H1 (cell line): ENCODE results near the gene RYR3. TPM values are rescaled to one million over a fixed set of nuclear protein-coding genes. Genes with fewer than 3 reads are reported as not detected.

ENCODE experiments used
- CTCF ChIA-PET: fragments of 300-600 bp; sonication (Branson Sonifier 250); formaldehyde crosslinking; loops from one replicate; lab custom pipeline; 2021; ENCODE audit not compliant: partially characterized antibody; lab: Charles Lee
- POLR2A ChIA-PET: fragments of 300-600 bp; sonication (Branson Sonifier 250); formaldehyde crosslinking; loops from one replicate; lab custom pipeline; 2021; ENCODE audit warnings: inconsistent platforms; ENCODE audit not compliant: partially characterized antibody; lab: Charles Lee
- DNase-seq, 2 experiments: peaks; one replicate each; pipeline versions ENCODE4 v3.0.0 to v3.0.0-alpha.2; 2010 to 2022; ENCODE audit warnings: low spot score in 2 of 2, low read depth in 1 of 2, mixed read lengths in 1 of 2
- FAIRE-seq: peaks from 2 replicates; lab custom pipeline; 2011; peaks lifted over from hg19 to GRCh38; lab: Jason Lieb, UNC
- H2AFZ ChIP-seq: 2 replicates; pipeline ENCODE4 v1.8.1; 2012; ENCODE audit warnings: low read length, inconsistent platforms
- H2AK5ac ChIP-seq: 2 replicates; pipeline ENCODE4 v1.6.1; 2013; ENCODE audit warnings: low read depth, low read length
- H2BK120ac ChIP-seq: replicated peaks from 2 replicates; pipeline ENCODE3; 2013; ENCODE audit warnings: low read depth, low read length, inconsistent platforms
- H2BK12ac ChIP-seq: 2 replicates; pipeline ENCODE4 v1.6.1; 2013; ENCODE audit warnings: low read depth, low read length
- H2BK15ac ChIP-seq: 2 replicates; pipeline ENCODE4 v1.6.1; 2013; ENCODE audit warnings: low read length
- H2BK20ac ChIP-seq: 2 replicates; pipeline ENCODE4 v1.6.1; 2013; ENCODE audit warnings: low read length
- H2BK5ac ChIP-seq: 2 replicates; pipeline ENCODE4 v1.6.1; 2013; ENCODE audit warnings: low read depth, low read length
- H3K14ac ChIP-seq: 2 replicates; pipeline ENCODE4 v1.6.1; 2013; ENCODE audit warnings: inconsistent platforms; ENCODE audit not compliant: insufficient read length
- H3K18ac ChIP-seq: 2 replicates; pipeline ENCODE4 v1.6.1; 2013; ENCODE audit warnings: low read length; ENCODE audit errors: extremely low read depth
- H3K23ac ChIP-seq: 2 replicates; pipeline ENCODE4 v1.6.1; 2013; ENCODE audit warnings: inconsistent platforms; ENCODE audit not compliant: insufficient read length
- H3K23me2 ChIP-seq: 2 replicates; pipeline ENCODE4 v1.6.1; 2013; ENCODE audit warnings: low read depth, low read length
- H3K27ac ChIP-seq: 2 replicates; pipeline ENCODE4 v1.6.1; 2011; ENCODE audit warnings: low read depth, low read length, inconsistent platforms
- H3K27me3 ChIP-seq, 4 experiments: replicated peaks in 1 of 4; 1 replicate in 1 of 4; 2 replicates in 3 of 4; pipeline versions ENCODE4 v1.6.1 to v1.8.1; 2011 to 2013; ENCODE audit warnings: low read length in 3 of 4, mild to moderate bottlenecking in 3 of 4, inconsistent platforms in 2 of 4, mixed read lengths in 2 of 4, moderate library complexity in 1 of 4; ENCODE audit not compliant: control insufficient read depth in 3 of 4, insufficient read depth in 3 of 4; ENCODE audit errors: extremely low read depth in 1 of 4
- H3K36me3 ChIP-seq, 4 experiments: 2 replicates each; pipeline versions ENCODE4 v1.6.1 to v1.8.1; 2011 to 2013; ENCODE audit warnings: mild to moderate bottlenecking in 4 of 4, low read length in 3 of 4, moderate library complexity in 2 of 4, control low read depth in 1 of 4, inconsistent platforms in 1 of 4; ENCODE audit not compliant: insufficient read depth in 4 of 4, control insufficient read depth in 2 of 4
- H3K4ac ChIP-seq: replicated peaks from 2 replicates; pipeline ENCODE3; 2013; ENCODE audit warnings: low read length, low read depth, mixed read lengths, inconsistent platforms; ENCODE audit not compliant: insufficient read length
- H3K4me1 ChIP-seq, 4 experiments: replicated peaks in 1 of 4; 1 replicate in 1 of 4; 2 replicates in 3 of 4; pipeline versions ENCODE4 v1.6.1 to v1.8.1; 2011 to 2013; ENCODE audit warnings: low read length in 3 of 4, inconsistent platforms in 2 of 4, mixed read lengths in 1 of 4; ENCODE audit not compliant: insufficient read depth in 4 of 4, control insufficient read depth in 3 of 4
- H3K4me2 ChIP-seq, 2 experiments: 2 replicates each; pipeline versions ENCODE4 v1.6.1 to v1.8.1; 2011 to 2013; ENCODE audit warnings: low read depth in 2 of 2, low read length in 2 of 2, control low read depth in 1 of 2, inconsistent platforms in 1 of 2, mild to moderate bottlenecking in 1 of 2; ENCODE audit not compliant: insufficient read depth in 1 of 2
- H3K4me3 ChIP-seq, 4 experiments: fragments of 200-600, 300-600 bp in 1 of 4; sonication (generic), shearing (Covaris generic), sonication (Bioruptor Twin) in 1 of 4; 2 replicates each; pipeline versions ENCODE4 v1.5.1 to v1.8.1; 2011 to 2016; ENCODE audit warnings: low read length in 4 of 4, low read depth in 3 of 4, control low read depth in 2 of 4, inconsistent platforms in 2 of 4, mild to moderate bottlenecking in 2 of 4, mixed read lengths in 1 of 4, moderate library complexity in 1 of 4; ENCODE audit not compliant: insufficient read depth in 2 of 4; ENCODE audit errors: extremely low read depth in 1 of 4
- H3K56ac ChIP-seq: replicated peaks from 2 replicates; pipeline ENCODE3; 2013; ENCODE audit warnings: low read depth, mild to moderate bottlenecking, mixed read lengths, low read length, inconsistent platforms; ENCODE audit not compliant: insufficient read length
- H3K79me1 ChIP-seq: 2 replicates; pipeline ENCODE4 v1.6.1; 2013; ENCODE audit warnings: low read depth, low read length, control low read depth
- H3K79me2 ChIP-seq, 2 experiments: 2 replicates each; pipeline versions ENCODE4 v1.6.1 to v1.8.1; 2012 to 2013; ENCODE audit warnings: low read length in 2 of 2, mild to moderate bottlenecking in 2 of 2, inconsistent platforms in 1 of 2; ENCODE audit not compliant: insufficient read depth in 2 of 2, control insufficient read depth in 1 of 2
- H3K9ac ChIP-seq, 4 experiments: replicated peaks in 1 of 4; 1 replicate in 1 of 4; 2 replicates in 3 of 4; pipeline versions ENCODE4 v1.6.1 to v1.8.1; 2011 to 2013; ENCODE audit warnings: low read depth in 3 of 4, low read length in 3 of 4, control low read depth in 2 of 4, mild to moderate bottlenecking in 2 of 4, moderate library complexity in 2 of 4, inconsistent platforms in 1 of 4; ENCODE audit errors: extremely low read depth in 1 of 4
- H3K9me3 ChIP-seq, 2 experiments: 2 replicates each; pipeline versions ENCODE4 v1.6.1 to v1.8.1; 2012 to 2013; ENCODE audit warnings: mild to moderate bottlenecking in 2 of 2, moderate library complexity in 2 of 2, control low read depth in 1 of 2, inconsistent platforms in 1 of 2, low read depth in 1 of 2, low read length in 1 of 2, mixed read lengths in 1 of 2; ENCODE audit not compliant: insufficient read depth in 2 of 2
- H4K20me1 ChIP-seq, 2 experiments: replicated peaks in 1 of 2; 2 replicates each; pipeline versions ENCODE3 to v1.8.1; 2011 to 2013; ENCODE audit warnings: inconsistent platforms in 2 of 2, low read length in 2 of 2, mild to moderate bottlenecking in 1 of 2; ENCODE audit not compliant: insufficient read depth in 2 of 2, control insufficient read depth in 1 of 2
- H4K5ac ChIP-seq: 2 replicates; pipeline ENCODE4 v1.6.1; 2013; ENCODE audit warnings: low read length, low read depth, mixed read lengths, inconsistent platforms; ENCODE audit not compliant: insufficient read length
- H4K8ac ChIP-seq: 2 replicates; pipeline ENCODE4 v1.8.0; 2013; ENCODE audit warnings: mild to moderate bottlenecking, moderate library complexity, low read length, inconsistent platforms; ENCODE audit not compliant: insufficient read depth; ENCODE audit errors: extremely low read depth
- H4K91ac ChIP-seq: replicated peaks from 2 replicates; pipeline ENCODE3; 2013; ENCODE audit warnings: low read length, mixed read lengths, inconsistent platforms; ENCODE audit not compliant: insufficient read length
- FOSL1 ChIP-seq: IDR thresholded peaks from 2 replicates; pipeline ENCODE4 v1.6.1; 2011; ENCODE audit warnings: mild to moderate bottlenecking, low read depth, low read length, moderate library complexity; ENCODE audit not compliant: insufficient read depth
- RAD21 ChIP-seq, 2 experiments: IDR thresholded peaks in 1 of 2; conservative IDR thresholded peaks in 1 of 2; 2 replicates each; pipeline ENCODE4 v1.6.1; 2011; ENCODE audit warnings: low read depth in 2 of 2, low read length in 2 of 2, improper control_type of control experiment in 1 of 2, inconsistent platforms in 1 of 2, mild to moderate bottlenecking in 1 of 2, moderate library complexity in 1 of 2
- polyA plus RNA-seq, 7 experiments: library from polyadenylated mRNA; depleted of rRNA in 3 of 7; stranded (reverse) in 5 of 7; unstranded in 2 of 7; fragments of >200 nt in 5 of 7; fragments of 200-250 nt in 2 of 7; gene quantifications; 1 replicate in 5 of 7; 2 replicates in 1 of 7; 4 replicates in 1 of 7; pipeline versions ENCODE4 v1.2.1 to v1.2.3, GENCODE V29; 2011 to 2013; ENCODE audit warnings: missing spikeins in 2 of 7, mixed read lengths in 2 of 7
- total RNA-seq: library from RNA; stranded (reverse); fragmentation: NEBNext Ultra II Directional; extraction: Animal tissue kit (Norgen Biotek cat#: 25700); gene quantifications from 2 replicates; pipeline ENCODE4 v1.2.1, GENCODE V29; 2021

The RYR3 gene
- total and polyA plus RNA-seq, 2 of the 8 experiments (the other 6 are each of a cell fraction or from before 2014, with no cell fraction given) = 0.33 to 3.4 TPM

GRCh38 chr15:33296050-33296449 is 14.7 kb upstream of the RYR3 start:
- Histone ChIP-seq H3K4me3 (no peak overlapping the region), H4K8ac (no peak overlapping the region), H2AFZ (no peak overlapping the region), H3K9me3 (no peaks in the 10 kb centered on the region), H3K4me1 (no peaks in the 10 kb centered on the region), H3K27ac (no peak overlapping the region), H3K9ac (no peak overlapping the region), H2BK120ac (no peak overlapping the region), H3K4ac (no peak overlapping the region), H3K56ac (no peak overlapping the region), H3K18ac (no peak overlapping the region), H3K23ac (no peak overlapping the region), H2AK5ac (no peak overlapping the region)
- POLR2A ChIA-PET = no interaction called here
- no peak for DNase-seq
- CTCF ChIA-PET = interaction anchor here (0.8 to 10.2 kb wide), 11 partner anchors 10 to 405 kb away, joined by 3 to 81 read pairs (median 4); partner anchors contain the start of gene RYR3
- no peak for FAIRE-seq
- no peak for TF ChIP-seq FOSL1
- TF ChIP-seq RAD21 (IDR thresholded peaks at IDR 0.05 in 1 of 2, conservative IDR thresholded peaks at IDR 0.05 in 1 of 2; ENCODE audit: low read depth in 2 of 2, low read length in 2 of 2) = peak in 1 of 2 experiments; percentile 37; a peak in 3 of 4 replicates
- TF ChIP-seq, all 59 proteins: peak for 1
- Histone ChIP-seq H4K20me1 (no peaks in the 10 kb centered on the region), H4K91ac (no peak overlapping the region), H3K27me3 (no peaks in the 10 kb centered on the region), H3K79me1 (no peaks in the 10 kb centered on the region), H2BK15ac (no peak overlapping the region), H2BK20ac (no peak overlapping the region), H3K79me2 (no peaks in the 10 kb centered on the region), H2BK12ac (no peak overlapping the region), H3K23me2 (no peaks in the 10 kb centered on the region), H3K36me3 (no peaks in the 10 kb centered on the region), H3K14ac (no peak overlapping the region), H2BK5ac (no peak overlapping the region), H3K4me2 (no peak overlapping the region), H4K5ac (no peak overlapping the region)
